Neuronal stem cell (in vitro differentiated cells): ENCODE results near the gene LPP.

Source experiments
- DNase-seq: peaks from one replicate; pipeline ENCODE4 v3.0.0-alpha.2; 2013; ENCODE audit warnings: low spot score
- H2AFZ ChIP-seq: one replicate; pipeline ENCODE4 v1.6.1; 2013; ENCODE audit warnings: mild to moderate bottlenecking, low read length, inconsistent platforms
- H2AK5ac ChIP-seq: 2 replicates; pipeline ENCODE4 v1.6.1; 2013; ENCODE audit warnings: low read depth, mild to moderate bottlenecking, inconsistent platforms, low read length, moderate library complexity, mixed read lengths
- H2BK120ac ChIP-seq: 2 replicates; pipeline ENCODE4 v1.6.1; 2013; ENCODE audit warnings: low read depth, mild to moderate bottlenecking, inconsistent platforms, low read length, moderate library complexity, mixed read lengths
- H2BK12ac ChIP-seq: one replicate; pipeline ENCODE4 v1.6.1; 2013; ENCODE audit warnings: low read length, inconsistent platforms
- H2BK15ac ChIP-seq: 2 replicates; pipeline ENCODE4 v1.6.1; 2013; ENCODE audit warnings: mild to moderate bottlenecking, low read length, inconsistent platforms, mixed read lengths
- H2BK5ac ChIP-seq: one replicate; pipeline ENCODE4 v1.6.1; 2013; ENCODE audit warnings: inconsistent platforms, mild to moderate bottlenecking, low read length, moderate library complexity
- H3K14ac ChIP-seq: one replicate; pipeline ENCODE4 v1.6.1; 2013; ENCODE audit warnings: low read length, inconsistent platforms
- H3K18ac ChIP-seq: 2 replicates; pipeline ENCODE4 v1.6.1; 2013; ENCODE audit warnings: low read length, inconsistent platforms
- H3K23ac ChIP-seq: 2 replicates; pipeline ENCODE4 v1.6.1; 2013; ENCODE audit warnings: low read depth, mild to moderate bottlenecking, mixed read lengths, low read length, inconsistent platforms; ENCODE audit not compliant: poor library complexity
- H3K27ac ChIP-seq: replicated peaks from 3 replicates; pipeline ENCODE4 v1.5.1; 2013; ENCODE audit warnings: low read length, inconsistent platforms
- H3K27me3 ChIP-seq, 3 experiments: 2 replicates each; pipeline ENCODE4 v1.6.1; 2013; ENCODE audit warnings: low read length in 3 of 3, mild to moderate bottlenecking in 2 of 3, inconsistent platforms in 1 of 3, low read depth in 1 of 3, mixed read lengths in 1 of 3, moderate library complexity in 1 of 3; ENCODE audit not compliant: control insufficient read depth in 3 of 3, insufficient read depth in 3 of 3
- H3K36me3 ChIP-seq, 2 donors: replicated peaks in 1 of 2; 2 replicates each; pipeline ENCODE4 v1.6.1; 2013; ENCODE audit warnings: low read length in 2 of 2; ENCODE audit not compliant: control insufficient read depth in 2 of 2, insufficient read depth in 2 of 2
- H3K4ac ChIP-seq: 2 replicates; pipeline ENCODE4 v1.6.1; 2013; ENCODE audit warnings: inconsistent platforms, mild to moderate bottlenecking, low read length, moderate library complexity
- H3K4me1 ChIP-seq, 2 donors: 1 replicate in 1 of 2; 2 replicates in 1 of 2; pipeline ENCODE4 v1.6.1; 2013; ENCODE audit warnings: low read length in 2 of 2, low read depth in 1 of 2; ENCODE audit not compliant: control insufficient read depth in 2 of 2, insufficient read depth in 1 of 2
- H3K4me2 ChIP-seq: one replicate; pipeline ENCODE4 v1.6.1; 2013; ENCODE audit warnings: mild to moderate bottlenecking, low read length, inconsistent platforms; ENCODE audit not compliant: insufficient read depth, poor library complexity, severe bottlenecking
- H3K4me3 ChIP-seq, 2 donors: 2 replicates each; pipeline ENCODE4 v1.5.1; 2013; ENCODE audit warnings: low read length in 2 of 2, mild to moderate bottlenecking in 2 of 2, inconsistent platforms in 1 of 2, moderate library complexity in 1 of 2
- H3K79me1 ChIP-seq: one replicate; pipeline ENCODE4 v1.6.1; 2013; ENCODE audit warnings: low read depth, mild to moderate bottlenecking, inconsistent platforms, low read length, moderate library complexity
- H3K9ac ChIP-seq: one replicate; pipeline ENCODE4 v1.6.1; 2013; ENCODE audit warnings: mild to moderate bottlenecking, low read depth, low read length, inconsistent platforms; ENCODE audit not compliant: poor library complexity
- H3K9me3 ChIP-seq, 2 donors: replicated peaks in 1 of 2; 2 replicates each; pipeline versions ENCODE3 to v1.6.1; 2013; ENCODE audit warnings: low read length in 2 of 2, mild to moderate bottlenecking in 2 of 2, inconsistent platforms in 1 of 2, low read depth in 1 of 2, mixed read lengths in 1 of 2, moderate library complexity in 1 of 2; ENCODE audit not compliant: control insufficient read depth in 2 of 2, insufficient read depth in 1 of 2
- H4K8ac ChIP-seq: one replicate; pipeline ENCODE4 v1.6.1; 2013; ENCODE audit warnings: low read depth, mild to moderate bottlenecking, inconsistent platforms, low read length, moderate library complexity
- H4K91ac ChIP-seq: one replicate; pipeline ENCODE4 v1.6.1; 2013; ENCODE audit warnings: low read length, low read depth, mild to moderate bottlenecking, inconsistent platforms; ENCODE audit not compliant: poor library complexity
- WGBS, 2 donors: extraction: QIAGEN DNeasy Blood & Tissue Kit; methylation state at CpG; one replicate each; pipeline ENCODE4 v1.1.7; 2013; ENCODE audit warnings: missing lambda C conversion rate in 2 of 2, mixed read lengths in 1 of 2; ENCODE audit not compliant: insufficient read length in 2 of 2, insufficient replicate concordance in 1 of 2; ENCODE audit errors: extremely low coverage in 2 of 2; 5-methylcytosine and 5-hydroxymethylcytosine counted together

LPP gene

GRCh38 chr3:188176476-188176875 lies 22.5 kb downstream of the LPP start:
- H2BK5ac ChIP-seq, result no peak overlapping the region
- no peak overlapping the region for H3K4me2 ChIP-seq
- no peak overlapping the region for H2BK15ac ChIP-seq
- no peak overlapping the region for H2BK12ac ChIP-seq
- no peak overlapping the region for H3K18ac ChIP-seq
- H4K8ac ChIP-seq, result no peak overlapping the region
- H2AK5ac ChIP-seq, result no peak overlapping the region
- peaks cover 2 to 50% of the 10 kb centered on the region in 2 donors for H3K36me3 ChIP-seq
- H2BK120ac ChIP-seq, result no peak overlapping the region
- peaks cover 0 to 3% of the 10 kb centered on the region in 2 donors for H3K9me3 ChIP-seq
- H2AFZ ChIP-seq, result no peak overlapping the region
- H3K79me1 ChIP-seq, result peaks cover 4% of the 10 kb centered on the region
- no peak overlapping the region for H3K27ac ChIP-seq
- DNase-seq, result no peak
- no peak overlapping the region for H3K4me3 ChIP-seq
- peaks cover 0 to 4% of the 10 kb centered on the region in 2 donors for H3K4me1 ChIP-seq
- H3K27me3 ChIP-seq, result no peaks in the 10 kb centered on the region
- H3K4ac ChIP-seq, result no peak overlapping the region
- H4K91ac ChIP-seq, result no peak overlapping the region
- no peak overlapping the region for H3K23ac ChIP-seq
- H3K14ac ChIP-seq, result no peak overlapping the region
- H3K9ac ChIP-seq, result no peak overlapping the region

- WGBS, 2 donors, result no CpG with 5 or more reads among the region's 2 CpGs
- H2BK120ac ChIP-seq, result no peak overlapping the region
- peaks cover 0 to 3% of the 10 kb centered on the region in 2 donors for H3K9me3 ChIP-seq
- H3K4me1 ChIP-seq, result peaks cover 0 to 4% of the 10 kb centered on the region in 2 donors
- H3K9ac ChIP-seq, result no peak overlapping the region
- H3K18ac ChIP-seq, result no peak overlapping the region
- no peak overlapping the region for H4K8ac ChIP-seq
- no peak for DNase-seq
- H4K91ac ChIP-seq, result no peak overlapping the region
- H3K4me2 ChIP-seq, result no peak overlapping the region
- H3K27me3 ChIP-seq, result no peaks in the 10 kb centered on the region
- H2BK5ac ChIP-seq, result no peak overlapping the region
- no peak overlapping the region for H2AFZ ChIP-seq
- H3K4ac ChIP-seq, result no peak overlapping the region
- H2BK12ac ChIP-seq, result no peak overlapping the region
- H3K36me3 ChIP-seq, result peaks cover 2 to 51% of the 10 kb centered on the region in 2 donors
- no peak overlapping the region for H2BK15ac ChIP-seq
- H3K27ac ChIP-seq, result no peak overlapping the region
- H3K14ac ChIP-seq, result no peak overlapping the region
- H3K79me1 ChIP-seq, result peaks cover 4% of the 10 kb centered on the region
- H2AK5ac ChIP-seq, result no peak overlapping the region
- no peak overlapping the region for H3K23ac ChIP-seq
- H3K4me3 ChIP-seq, result no peak overlapping the region
Observed at GRCh38 chr3:188176884-188177283, 22.9 kb downstream of the LPP start.

- Histone ChIP-seq H3K4me3 (no peak overlapping the region), H3K4me2 (no peak overlapping the region), H3K18ac (no peak overlapping the region), H2AK5ac (no peak overlapping the region), H3K23ac (no peak overlapping the region), H3K27ac (no peak overlapping the region), H3K27me3 (no peaks in the 10 kb centered on the region), H2AFZ (no peak overlapping the region), H2BK12ac (no peak overlapping the region), H3K9ac (no peak overlapping the region), H3K36me3 (peaks cover 2 to 55% of the 10 kb centered on the region in 2 donors), H3K79me1 (peaks cover 4% of the 10 kb centered on the region), H3K14ac (no peak overlapping the region), H4K8ac (no peak overlapping the region), H3K9me3 (peaks cover 0 to 3% of the 10 kb centered on the region in 2 donors), H3K4me1 (peaks cover 0 to 4% of the 10 kb centered on the region in 2 donors), H3K4ac (no peak overlapping the region), H4K91ac (no peak overlapping the region), H2BK5ac (no peak overlapping the region), H2BK15ac (no peak overlapping the region), H2BK120ac (no peak overlapping the region)
- no CpG with 5 or more reads among the region's 2 CpGs for WGBS, 2 donors
- no peak for DNase-seq
Observed at GRCh38 chr3:188177721-188178120, 23.8 kb downstream of the LPP start.

GRCh38 chr3:188178293-188178936 lies 24.5 kb downstream of the LPP start:
- no peak for DNase-seq
- no peak overlapping the region for H3K27ac ChIP-seq
- H3K9me3 ChIP-seq, result peaks cover 0 to 3% of the 10 kb centered on the region in 2 donors
- peaks cover 2 to 61% of the 10 kb centered on the region in 2 donors for H3K36me3 ChIP-seq
- no peak overlapping the region for H2BK5ac ChIP-seq
- no peak overlapping the region for H2BK15ac ChIP-seq
- no peak overlapping the region for H2BK12ac ChIP-seq
- no CpG with 5 or more reads among the region's 7 CpGs for WGBS, 2 donors
- H3K18ac ChIP-seq, result no peak overlapping the region
- H3K4ac ChIP-seq, result no peak overlapping the region
- H3K79me1 ChIP-seq, result peaks cover 4% of the 10 kb centered on the region
- H4K91ac ChIP-seq, result no peak overlapping the region
- no peak overlapping the region for H3K14ac ChIP-seq
- H3K27me3 ChIP-seq, result no peaks in the 10 kb centered on the region
- H3K4me1 ChIP-seq, result peaks cover 0 to 4% of the 10 kb centered on the region in 2 donors
- H2BK120ac ChIP-seq, result no peak overlapping the region
- H2AFZ ChIP-seq, result no peak overlapping the region
- no peak overlapping the region for H4K8ac ChIP-seq
- H3K23ac ChIP-seq, result no peak overlapping the region
- H3K9ac ChIP-seq, result no peak overlapping the region
- H2AK5ac ChIP-seq, result no peak overlapping the region
- H3K4me3 ChIP-seq, result no peak overlapping the region
- no peak overlapping the region for H3K4me2 ChIP-seq
